AG10803 (cell line): ENCODE results near the gene GNG7.
A peak's percentile ranks its signal among the peaks of the same experiment; 100 is the strongest.

Source experiments
- DNase-seq: peaks from one replicate; pipeline ENCODE4 v3.0.0; 2010; ENCODE audit warnings: low read depth
- H3K4me3 ChIP-seq: 2 replicates; pipeline ENCODE4 v1.5.1; 2011; ENCODE audit warnings: mild to moderate bottlenecking, low read length, control low read depth
- TF ChIP-seq, protein P1 (sequence below): conservative IDR thresholded peaks from 2 replicates; pipeline ENCODE4 v1.5.1; 2011; ENCODE audit warnings: mild to moderate bottlenecking, low read length, control low read depth, inconsistent platforms

GNG7 gene

DNA sequence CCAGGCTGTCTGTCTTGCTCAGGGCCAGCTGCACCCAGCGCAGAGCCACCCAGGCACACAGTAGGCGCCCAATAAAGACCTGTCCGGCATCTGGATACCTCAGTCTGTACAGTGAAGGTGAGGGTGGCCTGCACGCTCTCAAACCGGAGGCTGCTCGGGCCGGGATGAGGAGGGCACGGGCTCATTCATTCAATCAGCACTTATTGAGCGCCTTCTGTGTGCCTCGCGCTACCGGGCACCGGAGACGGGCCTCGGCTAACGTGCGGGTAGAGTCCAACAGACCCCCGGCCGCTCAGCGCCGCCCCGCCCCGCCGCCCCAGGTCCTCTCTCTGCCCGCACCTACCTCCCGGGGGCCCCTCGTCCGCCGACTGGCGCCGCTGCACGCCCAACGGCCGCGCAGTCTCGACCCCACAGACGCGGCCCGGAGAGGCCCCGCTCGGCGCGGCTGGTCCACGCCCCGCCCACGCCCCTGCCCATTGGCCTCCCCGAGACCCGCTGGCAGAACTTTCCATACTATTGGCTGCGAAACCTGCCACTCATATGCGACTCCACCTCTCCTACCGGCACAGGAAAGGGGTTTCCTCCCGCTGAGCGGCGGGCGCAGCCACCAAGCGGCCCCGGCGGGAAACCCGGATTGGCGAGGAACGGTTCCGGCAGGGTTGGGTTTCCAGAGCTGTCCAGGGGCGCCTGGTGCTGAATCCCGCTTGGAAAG is 37.3 kb upstream of the GNG7 start, which contains the start of gene SLC39A3:
Gene SLC39A3, minus strand, starts transcription at position 416 of the 712 bp plus-strand sequence. CDS start 2,760 bp downstream, outside the sequence.
- DNase-seq: peak; percentile 99
- TF ChIP-seq, protein P1, sequence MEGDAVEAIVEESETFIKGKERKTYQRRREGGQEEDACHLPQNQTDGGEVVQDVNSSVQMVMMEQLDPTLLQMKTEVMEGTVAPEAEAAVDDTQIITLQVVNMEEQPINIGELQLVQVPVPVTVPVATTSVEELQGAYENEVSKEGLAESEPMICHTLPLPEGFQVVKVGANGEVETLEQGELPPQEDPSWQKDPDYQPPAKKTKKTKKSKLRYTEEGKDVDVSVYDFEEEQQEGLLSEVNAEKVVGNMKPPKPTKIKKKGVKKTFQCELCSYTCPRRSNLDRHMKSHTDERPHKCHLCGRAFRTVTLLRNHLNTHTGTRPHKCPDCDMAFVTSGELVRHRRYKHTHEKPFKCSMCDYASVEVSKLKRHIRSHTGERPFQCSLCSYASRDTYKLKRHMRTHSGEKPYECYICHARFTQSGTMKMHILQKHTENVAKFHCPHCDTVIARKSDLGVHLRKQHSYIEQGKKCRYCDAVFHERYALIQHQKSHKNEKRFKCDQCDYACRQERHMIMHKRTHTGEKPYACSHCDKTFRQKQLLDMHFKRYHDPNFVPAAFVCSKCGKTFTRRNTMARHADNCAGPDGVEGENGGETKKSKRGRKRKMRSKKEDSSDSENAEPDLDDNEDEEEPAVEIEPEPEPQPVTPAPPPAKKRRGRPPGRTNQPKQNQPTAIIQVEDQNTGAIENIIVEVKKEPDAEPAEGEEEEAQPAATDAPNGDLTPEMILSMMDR: no peak
- peak within 1 kb of the TSS; percentile 93 for H3K4me3 ChIP-seq

DNA sequence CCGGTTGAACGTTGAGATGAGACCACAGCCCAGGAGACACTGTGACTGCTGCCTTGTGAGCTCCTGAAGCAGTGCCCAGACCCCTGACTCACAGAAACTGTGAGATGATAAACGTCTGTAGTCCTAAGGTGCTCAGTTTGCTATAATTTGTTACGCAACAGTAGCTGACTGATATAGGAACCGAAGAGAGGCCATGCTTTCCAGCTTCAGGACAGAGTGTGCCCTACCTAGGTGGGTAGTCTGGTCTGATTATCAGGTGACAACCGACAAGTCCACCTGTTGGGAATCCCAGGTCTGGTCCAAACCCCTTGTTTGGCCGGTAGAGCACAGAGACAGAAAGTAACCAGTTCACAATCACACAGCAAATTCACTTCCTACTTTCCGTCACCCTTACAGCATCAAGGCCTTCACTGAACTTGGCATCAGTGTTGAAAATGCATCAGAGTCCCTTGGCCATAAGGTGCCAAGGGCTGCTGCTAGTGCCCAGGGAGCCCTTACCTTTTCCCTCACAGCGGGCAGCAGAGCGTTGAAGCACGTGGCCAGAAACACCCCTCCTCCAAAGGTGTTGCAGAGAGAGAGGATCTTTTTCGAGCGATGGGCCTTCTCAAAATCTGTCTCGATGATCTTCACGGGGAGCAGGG is 34.2 kb upstream of the GNG7 start:
- no peak for DNase-seq
- TF ChIP-seq, protein P1: no peak
- H3K4me3 ChIP-seq: no peak overlapping the region

DNA sequence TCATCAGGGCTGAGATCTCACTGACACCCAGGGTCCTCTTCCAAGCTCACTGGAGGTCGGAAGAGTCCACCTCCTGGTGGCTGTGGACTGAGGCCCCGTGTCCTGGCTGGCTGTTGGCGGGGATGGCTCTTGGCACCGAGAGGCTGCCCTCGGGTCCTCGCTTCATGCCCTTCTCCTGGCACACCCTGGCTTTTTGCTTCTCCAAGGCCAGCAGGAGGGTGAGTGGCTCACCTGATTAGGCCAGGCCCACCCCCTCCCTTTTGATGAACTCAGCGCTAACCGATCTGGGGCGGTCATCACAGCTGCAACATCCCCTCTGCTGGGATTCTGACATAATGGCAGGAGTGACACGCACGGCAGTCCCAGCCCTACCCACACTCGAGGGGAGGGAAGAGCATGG is 32.9 kb upstream of the GNG7 start:
- no peak for DNase-seq
- no peak overlapping the region for H3K4me3 ChIP-seq
- TF ChIP-seq, protein P1: no peak

DNA sequence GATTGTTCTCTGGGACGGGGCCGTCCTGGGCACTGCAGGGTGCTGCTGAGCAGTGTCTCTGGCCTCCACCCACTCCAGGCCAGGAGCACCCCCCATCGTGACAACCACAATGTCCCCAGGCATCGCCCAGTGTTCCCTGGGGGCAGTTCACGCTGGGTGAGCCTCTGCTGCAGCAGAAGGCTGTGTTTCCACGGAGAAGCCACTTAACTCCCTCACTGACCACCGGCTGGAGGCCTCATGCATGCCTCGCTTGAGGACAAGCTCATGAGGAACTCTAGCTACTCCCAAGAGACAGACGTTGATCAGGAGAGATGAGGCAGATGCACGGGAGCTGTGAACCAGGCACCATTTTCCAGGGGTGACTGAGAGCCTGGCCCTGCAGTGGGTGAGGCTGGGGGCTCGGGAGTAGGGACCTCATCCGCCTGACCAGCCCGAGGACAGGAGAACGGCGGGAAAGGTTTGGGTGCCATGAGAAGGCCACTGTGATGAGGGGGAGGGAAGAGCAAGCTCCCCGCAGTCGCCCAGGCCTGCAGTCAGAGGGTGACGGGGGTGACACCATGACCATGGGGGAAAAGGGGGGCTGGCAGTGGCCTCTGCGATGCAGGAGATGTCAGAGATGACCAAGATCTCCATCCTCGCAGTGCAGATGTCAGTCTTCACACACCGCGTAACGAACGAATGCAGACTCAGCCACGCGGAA is 32.2 kb upstream of the GNG7 start:
- TF ChIP-seq, protein P1: no peak
- no peak overlapping the region for H3K4me3 ChIP-seq
- no peak for DNase-seq

DNA sequence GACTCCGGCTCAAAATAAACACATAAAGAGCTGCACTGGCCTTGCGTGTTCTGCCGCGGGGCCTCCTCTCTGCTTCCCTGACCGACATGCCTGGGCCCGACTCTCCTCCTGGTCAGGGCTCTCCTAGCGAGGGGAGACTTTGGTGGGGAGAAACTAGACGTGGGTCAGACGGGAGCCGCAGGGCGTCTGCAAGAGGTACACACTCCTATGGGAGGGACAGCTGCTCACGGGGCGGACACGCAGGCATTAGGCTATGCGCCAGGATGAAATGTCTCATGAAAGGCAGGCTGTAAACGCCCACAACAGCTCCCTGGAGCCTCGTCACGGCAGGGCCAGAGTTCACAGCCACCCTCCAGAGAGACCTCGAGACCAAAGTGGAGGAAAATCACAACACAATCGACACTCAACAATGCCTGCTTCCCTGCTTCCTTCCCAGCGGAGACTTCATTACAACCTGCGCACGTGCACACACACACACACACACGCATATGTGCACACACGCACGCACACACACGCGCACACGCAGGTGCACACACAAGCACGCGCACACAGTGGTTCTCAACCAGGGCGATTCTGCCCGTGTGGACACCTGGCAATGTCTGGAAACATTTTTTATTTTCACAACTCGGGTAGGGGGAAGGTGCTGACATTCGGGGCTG is 31.6 kb upstream of the GNG7 start:
- TF ChIP-seq, protein P1: no peak
- no peak for DNase-seq

DNA sequence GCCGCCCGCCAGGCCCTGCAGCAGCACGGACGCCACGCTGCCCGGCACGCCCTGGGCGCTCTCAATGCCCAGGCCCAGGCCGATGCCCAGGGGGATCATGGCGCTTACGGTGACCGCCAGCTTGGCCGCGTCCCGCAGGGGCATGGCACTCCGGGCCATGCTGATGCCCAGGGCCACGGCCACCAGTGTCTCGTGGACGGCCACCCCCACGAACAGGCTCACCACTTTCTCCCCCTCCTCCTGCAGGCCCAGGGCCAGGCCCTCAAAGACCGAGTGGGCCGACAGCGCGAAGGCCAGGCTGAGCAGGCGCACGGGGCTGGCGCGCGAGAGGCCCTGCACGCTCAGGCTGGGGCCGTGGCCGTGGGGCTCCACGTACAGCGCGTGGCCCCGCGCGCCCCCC is 30.4 kb upstream of the GNG7 start:
- no peak for DNase-seq
- no peak overlapping the region for H3K4me3 ChIP-seq
- TF ChIP-seq, protein P1: no peak

More for the DNA sequence above, 31.6 kb upstream of the GNG7 start:
- no peak overlapping the region for H3K4me3 ChIP-seq
